GM21447 (cell line): ENCODE measurements around the gene ZNF610.

Experiments used
- ATAC-seq: cut with Tn5 transposase; IDR thresholded peaks from one replicate; pipeline ENCODE4 v1.9.1; 2021; ENCODE audit not compliant: unreplicated experiment

Gene ZNF610

DNA sequence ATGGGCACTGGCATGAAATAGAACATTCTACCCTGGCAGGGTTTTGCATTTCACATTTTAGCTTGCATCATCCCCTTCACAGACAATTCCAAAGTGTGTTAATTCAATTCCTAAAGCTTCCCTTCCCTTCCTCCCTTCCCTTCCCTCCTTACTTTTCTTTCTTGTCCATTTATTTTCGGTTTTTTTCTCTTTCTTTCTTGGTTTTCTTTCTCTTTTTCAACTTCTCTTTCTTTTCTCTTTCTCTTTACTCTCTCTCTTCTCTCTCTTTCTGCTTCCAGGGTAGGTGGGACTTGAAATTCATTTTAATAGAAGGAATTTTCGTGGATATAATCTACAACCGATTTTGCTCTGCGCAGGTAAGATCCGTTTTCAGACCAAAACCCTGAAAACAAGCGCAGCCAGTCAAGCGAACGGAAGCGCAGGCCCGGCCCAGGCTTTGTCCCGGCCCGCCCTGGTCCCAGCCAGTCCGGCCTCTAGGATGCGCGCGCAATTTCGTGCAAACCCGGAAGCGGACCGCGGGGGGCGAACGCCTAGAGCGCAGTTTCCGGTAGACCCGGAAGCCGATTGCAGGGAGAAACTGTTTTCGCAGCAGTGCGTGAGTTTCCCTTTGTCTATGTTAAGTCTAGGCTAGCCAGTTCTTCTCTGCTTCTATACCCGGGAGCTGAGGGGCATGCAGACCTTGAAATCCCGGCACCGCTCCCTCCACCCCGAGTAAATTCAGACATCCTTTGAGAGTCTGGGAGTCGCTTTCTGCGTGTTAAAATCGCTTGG lies 61.5 kb downstream of the ZNF610 start, which contains the start of gene ZNF528:
ZNF528 (plus strand) TSS at position 540 of the 771 bp plus-strand sequence. CDS start 4,165 bp downstream, outside the sequence.
- no peak for ATAC-seq

DNA sequence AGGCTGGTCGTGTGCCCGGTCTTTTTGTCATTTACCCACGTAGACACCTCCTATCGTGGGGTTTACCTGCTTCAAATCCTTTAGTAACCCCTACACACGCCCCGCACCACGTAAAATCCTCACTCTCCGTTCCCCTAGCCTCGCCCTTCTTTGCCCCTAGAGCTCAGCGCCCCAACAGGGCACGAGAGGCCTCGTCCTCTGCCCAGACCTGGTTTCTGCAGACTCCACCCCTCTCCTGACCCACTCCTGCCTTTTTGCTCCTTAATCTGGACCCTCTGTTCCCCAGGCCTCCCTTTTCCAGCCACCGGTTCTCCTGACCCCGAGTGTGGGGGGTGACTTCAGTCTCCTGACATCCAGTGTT lies 62.0 kb downstream of the ZNF610 start:
- no peak for ATAC-seq

DNA sequence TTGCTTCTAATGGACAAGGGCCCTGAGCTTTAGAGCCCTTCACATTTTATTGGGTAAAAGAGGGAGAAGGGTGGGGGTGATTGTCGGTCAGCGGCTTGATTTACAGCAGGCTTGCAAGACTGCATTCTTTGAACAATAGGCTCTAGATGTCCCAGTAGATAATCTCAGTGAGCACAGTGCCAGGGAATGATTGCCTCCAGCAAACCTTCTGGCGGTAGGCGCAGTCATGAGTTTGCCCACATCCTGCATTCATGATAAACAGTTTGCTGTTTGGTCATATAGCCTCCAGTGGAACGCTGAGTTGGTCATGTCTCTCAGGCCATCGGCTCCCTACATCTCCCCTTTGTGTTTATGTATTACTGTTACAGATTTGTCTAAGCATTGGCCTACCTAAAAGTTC lies 74.2 kb downstream of the ZNF610 start:
- no peak for ATAC-seq

DNA sequence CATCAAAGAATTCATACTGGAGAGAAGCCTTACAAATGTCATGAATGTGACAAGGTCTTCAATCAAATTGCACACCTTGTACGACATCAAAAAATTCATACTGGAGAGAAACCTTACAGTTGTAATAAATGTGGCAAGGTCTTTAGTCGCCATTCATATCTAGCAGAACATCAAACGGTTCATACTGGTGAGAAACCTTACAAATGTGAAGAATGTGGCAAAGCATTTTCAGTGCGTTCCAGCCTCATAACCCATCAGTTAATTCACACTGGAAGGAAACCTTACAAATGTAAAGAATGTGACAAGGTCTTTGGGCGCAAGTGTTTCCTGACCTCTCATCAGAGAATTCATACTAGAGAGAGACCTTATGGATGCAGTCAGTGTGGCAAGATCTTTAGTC lies 79.7 kb downstream of the ZNF610 start:
- no peak for ATAC-seq
